WTC11 (cell line): Measurements from ENCODE around the gene OOSP2. TPM values are rescaled to one million over a fixed set of nuclear protein-coding genes. Genes with fewer than 3 reads are reported as not detected.

Source experiments
- ATAC-seq: fragments of 200-7000 bp; cut with Tn5 transposase; 2 replicates; pipeline ENCODE4 v1.10.0; 2021; ENCODE audit warnings: mild to moderate bottlenecking, moderate library complexity
- Bru-seq: library from RNA; stranded (reverse); fragments of 400-500 nt; gene quantifications from one replicate; lab custom pipeline; 2021; lab: Mats Ljungman, UMichigan
- CTCF ChIA-PET: fragments of 300-600 bp; sonication (Branson Sonifier 250); formaldehyde crosslinking; loops from one replicate; lab custom pipeline; 2021; ENCODE audit warnings: antibody characterized with exemption; lab: Charles Lee
- POLR2A ChIA-PET: fragments of 350-600 bp; sonication (Branson Sonifier 250); formaldehyde crosslinking; loops from one replicate; lab custom pipeline; 2021; ENCODE audit warnings: antibody characterized with exemption; lab: Charles Lee
- DNase-seq: peaks from one replicate; pipeline ENCODE4 v3.0.0; 2021; ENCODE audit warnings: low spot score
- H3K27ac Mint-ChIP-seq: 2 replicates; pipeline ENCODE4 v1.8.0; 2021; ENCODE audit warnings: mixed read lengths
- H3K27me3 Mint-ChIP-seq: 2 replicates; pipeline ENCODE4 v1.8.0; 2021; ENCODE audit warnings: low read depth, mild to moderate bottlenecking, moderate library complexity, mixed read lengths
- H3K36me3 Mint-ChIP-seq: 2 replicates; pipeline ENCODE4 v1.8.0; 2021; ENCODE audit warnings: mixed read lengths
- H3K4me1 Mint-ChIP-seq: 2 replicates; pipeline ENCODE4 v1.8.0; 2022; ENCODE audit warnings: mixed read lengths
- H3K4me3 Mint-ChIP-seq: 2 replicates; pipeline ENCODE4 v1.8.0; 2021; ENCODE audit warnings: mild to moderate bottlenecking, moderate library complexity, mixed read lengths
- H3K9me3 Mint-ChIP-seq: 2 replicates; pipeline ENCODE4 v1.8.0; 2021; ENCODE audit warnings: mixed read lengths
- ATF1 ChIP-seq: sonication (generic); formaldehyde crosslinking; IDR thresholded peaks from 2 replicates; pipeline ENCODE4 v1.8.1; 2023; ENCODE audit warnings: mild to moderate bottlenecking, moderate library complexity, missing genetic modification reagents
- E2F4 ChIP-seq: sonication (generic); formaldehyde crosslinking; IDR thresholded peaks from 2 replicates; pipeline ENCODE4 v1.8.1; 2022; ENCODE audit warnings: low read depth, mild to moderate bottlenecking, moderate library complexity, missing genetic modification reagents, borderline replicate concordance
- ELF4 ChIP-seq: sonication (generic); formaldehyde crosslinking; IDR thresholded peaks from 2 replicates; pipeline ENCODE4 v1.8.1; 2022; ENCODE audit warnings: low read depth, mild to moderate bottlenecking, moderate library complexity, missing genetic modification reagents
- JAZF1 ChIP-seq: fragments of 250-450 bp; sonication (Bioruptor Pico); IDR thresholded peaks from 2 replicates; pipeline ENCODE4 v1.9.0; 2021; ENCODE audit warnings: moderate library complexity, mild to moderate bottlenecking, inconsistent platforms
- MLX ChIP-seq: sonication (generic); formaldehyde crosslinking; IDR thresholded peaks from 2 replicates; pipeline ENCODE4 v1.8.1; 2023; ENCODE audit warnings: mild to moderate bottlenecking, missing genetic modification reagents, moderate library complexity
- NFATC4 ChIP-seq: fragments of 250-450 bp; sonication (Bioruptor Pico); IDR thresholded peaks from 2 replicates; pipeline ENCODE4 v1.9.0; 2021; ENCODE audit warnings: mild to moderate bottlenecking
- NFYB ChIP-seq: sonication (generic); formaldehyde crosslinking; conservative IDR thresholded peaks from 2 replicates; pipeline ENCODE4 v1.8.0; 2022; ENCODE audit warnings: low read depth, missing genetic modification reagents
- SMAD3 ChIP-seq: sonication (generic); formaldehyde crosslinking; IDR thresholded peaks from 2 replicates; pipeline ENCODE4 v1.8.0; 2022; ENCODE audit warnings: missing genetic modification reagents, mild to moderate bottlenecking, borderline replicate concordance
- SOX15 ChIP-seq: fragments of 250-450 bp; sonication (Bioruptor Pico); IDR thresholded peaks from 2 replicates; pipeline ENCODE4 v1.9.0; 2021; ENCODE audit warnings: mild to moderate bottlenecking
- STAT6 ChIP-seq: sonication (generic); formaldehyde crosslinking; conservative IDR thresholded peaks from 2 replicates; pipeline ENCODE4 v1.8.1; 2023; ENCODE audit warnings: mild to moderate bottlenecking, low read depth, missing genetic modification reagents, moderate library complexity
- ZNF219 ChIP-seq: sonication (generic); formaldehyde crosslinking; IDR thresholded peaks from 2 replicates; pipeline ENCODE4 v1.8.0; 2023; ENCODE audit warnings: missing genetic modification reagents, mild to moderate bottlenecking, borderline replicate concordance
- ZNF532 ChIP-seq: fragments of 250-450 bp; sonication (Bioruptor Pico); IDR thresholded peaks from 2 replicates; pipeline ENCODE4 v1.9.0; 2021; ENCODE audit warnings: mild to moderate bottlenecking, borderline replicate concordance
- long read RNA-seq, 3 experiments: library from RNA in 1 of 3; library from capped mRNA in 1 of 3; library from polyadenylated mRNA in 1 of 3; unstranded in 2 of 3; stranded (forward) in 1 of 3; transcript quantifications; one replicate each; pipeline ENCODE4 v2.0.0, GENCODE V29; 2021
- total RNA-seq: library from RNA; stranded (reverse); gene quantifications from 3 replicates; pipeline ENCODE4 v1.2.3, GENCODE V29; 2021
- TF ChIP-seq, protein P1 (sequence below): fragments of 250-450 bp; sonication (Bioruptor Pico); IDR thresholded peaks from 2 replicates; pipeline ENCODE4 v1.8.0; 2021; ENCODE audit warnings: mild to moderate bottlenecking
- TF ChIP-seq, protein P2 (sequence below): sonication (generic); formaldehyde crosslinking; IDR thresholded peaks from 2 replicates; pipeline ENCODE4 v1.8.1; 2022; ENCODE audit warnings: mild to moderate bottlenecking, moderate library complexity, missing genetic modification reagents
- TF ChIP-seq, protein P3 (sequence below): sonication (generic); formaldehyde crosslinking; IDR thresholded peaks from 2 replicates; pipeline ENCODE4 v1.8.1; 2022; ENCODE audit warnings: low read depth, missing genetic modification reagents, borderline replicate concordance

OOSP2 gene, protein sequence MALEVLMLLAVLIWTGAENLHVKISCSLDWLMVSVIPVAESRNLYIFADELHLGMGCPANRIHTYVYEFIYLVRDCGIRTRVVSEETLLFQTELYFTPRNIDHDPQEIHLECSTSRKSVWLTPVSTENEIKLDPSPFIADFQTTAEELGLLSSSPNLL
- total RNA-seq (not detected in 3 replicates), Bru-seq, nascent RNA (not detected)
- long read RNA-seq, experiment 1, result 0 reads
- long read RNA-seq, experiment 2, result 0 reads
- long read RNA-seq, experiment 3, result 0 reads

DNA sequence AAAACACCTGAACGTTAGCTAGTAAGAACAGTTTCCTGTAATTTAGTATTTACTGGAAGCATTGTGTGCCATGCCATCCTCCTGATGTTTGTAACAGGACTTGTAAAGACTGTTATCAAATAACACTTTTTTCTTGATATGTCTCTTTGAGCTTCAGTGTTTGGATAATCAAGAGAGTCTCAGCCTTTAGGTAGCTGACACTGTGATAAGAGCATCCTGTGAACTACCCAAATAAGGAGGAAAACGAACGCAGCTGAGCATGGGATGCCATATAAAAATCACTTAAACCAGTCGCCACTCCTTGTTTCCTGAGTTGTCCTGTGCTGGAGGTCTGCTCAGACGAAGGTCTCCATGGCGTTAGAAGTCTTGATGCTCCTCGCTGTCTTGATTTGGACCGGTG, at the start of gene OOSP2:
Gene OOSP2 (plus strand): TSS at position 301 of the 400 bp plus-strand sequence. CDS start 51 bp downstream, at position 352.
- ATAC-seq (no peak), DNase-seq (no peak)
- TF ChIP-seq ATF1 (no peak), ELF4 (CRISPR knock-in tag) (no peak), JAZF1 (no peak), MLX (no peak), NFYB (CRISPR knock-in tag) (no peak), ZNF532 (CRISPR knock-in tag) (no peak), SOX15 (CRISPR knock-in tag) (no peak), ZNF219 (CRISPR knock-in tag) (no peak), NFATC4 (CRISPR knock-in tag) (no peak), STAT6 (CRISPR knock-in tag) (no peak), SMAD3 (CRISPR knock-in tag) (no peak), E2F4 (CRISPR knock-in tag) (no peak)
- TF ChIP-seq, protein P1, sequence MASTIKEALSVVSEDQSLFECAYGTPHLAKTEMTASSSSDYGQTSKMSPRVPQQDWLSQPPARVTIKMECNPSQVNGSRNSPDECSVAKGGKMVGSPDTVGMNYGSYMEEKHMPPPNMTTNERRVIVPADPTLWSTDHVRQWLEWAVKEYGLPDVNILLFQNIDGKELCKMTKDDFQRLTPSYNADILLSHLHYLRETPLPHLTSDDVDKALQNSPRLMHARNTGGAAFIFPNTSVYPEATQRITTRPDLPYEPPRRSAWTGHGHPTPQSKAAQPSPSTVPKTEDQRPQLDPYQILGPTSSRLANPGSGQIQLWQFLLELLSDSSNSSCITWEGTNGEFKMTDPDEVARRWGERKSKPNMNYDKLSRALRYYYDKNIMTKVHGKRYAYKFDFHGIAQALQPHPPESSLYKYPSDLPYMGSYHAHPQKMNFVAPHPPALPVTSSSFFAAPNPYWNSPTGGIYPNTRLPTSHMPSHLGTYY, result no peak
- TF ChIP-seq, protein P2, sequence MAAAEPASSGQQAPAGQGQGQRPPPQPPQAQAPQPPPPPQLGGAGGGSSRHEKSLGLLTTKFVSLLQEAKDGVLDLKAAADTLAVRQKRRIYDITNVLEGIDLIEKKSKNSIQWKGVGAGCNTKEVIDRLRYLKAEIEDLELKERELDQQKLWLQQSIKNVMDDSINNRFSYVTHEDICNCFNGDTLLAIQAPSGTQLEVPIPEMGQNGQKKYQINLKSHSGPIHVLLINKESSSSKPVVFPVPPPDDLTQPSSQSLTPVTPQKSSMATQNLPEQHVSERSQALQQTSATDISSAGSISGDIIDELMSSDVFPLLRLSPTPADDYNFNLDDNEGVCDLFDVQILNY (CRISPR knock-in tag), result no peak
- TF ChIP-seq, protein P3, sequence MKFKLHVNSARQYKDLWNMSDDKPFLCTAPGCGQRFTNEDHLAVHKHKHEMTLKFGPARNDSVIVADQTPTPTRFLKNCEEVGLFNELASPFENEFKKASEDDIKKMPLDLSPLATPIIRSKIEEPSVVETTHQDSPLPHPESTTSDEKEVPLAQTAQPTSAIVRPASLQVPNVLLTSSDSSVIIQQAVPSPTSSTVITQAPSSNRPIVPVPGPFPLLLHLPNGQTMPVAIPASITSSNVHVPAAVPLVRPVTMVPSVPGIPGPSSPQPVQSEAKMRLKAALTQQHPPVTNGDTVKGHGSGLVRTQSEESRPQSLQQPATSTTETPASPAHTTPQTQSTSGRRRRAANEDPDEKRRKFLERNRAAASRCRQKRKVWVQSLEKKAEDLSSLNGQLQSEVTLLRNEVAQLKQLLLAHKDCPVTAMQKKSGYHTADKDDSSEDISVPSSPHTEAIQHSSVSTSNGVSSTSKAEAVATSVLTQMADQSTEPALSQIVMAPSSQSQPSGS (CRISPR knock-in tag), result no peak
- ChIA-PET POLR2A (no interaction called here), CTCF (no interaction called here)
- Mint-ChIP-seq H3K27ac (no peak within 1 kb of the TSS), H3K9me3 (0 out of 2 replicates have a peak, but pooled peaks cover 3% of the 10 kb centered on the region), H3K36me3 (no peaks in the 10 kb centered on the region), H3K4me3 (no peak within 1 kb of the TSS), H3K4me1 (peaks cover 7% of the 10 kb centered on the region), H3K27me3 (no peaks in the 10 kb centered on the region)
